ENCODE measurements around the gene ITGB7. TPM values are rescaled to one million over a fixed set of nuclear protein-coding genes. Genes with fewer than 3 reads are reported as not detected.
"Not testable (repeated sequence)": the region's sequence is repeated elsewhere in the genome, so short reads cannot be mapped to it uniquely, and the experiment has no call there.

The ITGB7 gene
- polyA plus RNA-seq, 3 donors from 2014 or later: 289 to 390 (median 389) TPM

GRCh38 chr12:53205747-53206419, 1.2 kb downstream of the ITGB7 start:
- peaks cover 78 to 81% of the 10 kb centered on the region in 2 donors for H3K4me1 Mint-ChIP-seq
- H3K9me3 Mint-ChIP-seq: no peaks in the 10 kb centered on the region
- H3K4me3 Mint-ChIP-seq: peak overlapping the region; percentile 80 to 90 (median 85)
- H3K27me3 Mint-ChIP-seq (ENCODE audit: low read depth in 3 of 3): peaks cover 0 to 2% (median 0%) of the 10 kb centered on the region in 3 donors
- H3K27ac Mint-ChIP-seq: peak overlapping the region; percentile 74 to 93 (median 90)
- DNase-seq: peak; percentile 62 to 69 (median 64)
- H3K36me3 Mint-ChIP-seq: peaks cover 3 to 8% (median 8%) of the 10 kb centered on the region in 3 donors

GRCh38 chr12:53204351-53204750, 2.7 kb downstream of the ITGB7 start:
- H3K36me3 Mint-ChIP-seq: peaks cover 10 to 20% (median 17%) of the 10 kb centered on the region in 3 donors
- peak overlapping the region in 3 of 5 donors; percentile 30 to 90 (median 60) for H3K4me3 Mint-ChIP-seq
- H3K4me1 Mint-ChIP-seq: peaks cover 83 to 89% of the 10 kb centered on the region in 2 donors
- DNase-seq: no peak
- H3K27ac Mint-ChIP-seq: no peak overlapping the region
- no peaks in the 10 kb centered on the region for H3K27me3 Mint-ChIP-seq (ENCODE audit: low read depth in 3 of 3)
- no peaks in the 10 kb centered on the region for H3K9me3 Mint-ChIP-seq

GRCh38 chr12:53202316-53202715, 4.7 kb downstream of the ITGB7 start:
- H3K27ac Mint-ChIP-seq; H3K4me3 Mint-ChIP-seq; DNase-seq; H3K9me3 Mint-ChIP-seq; H3K27me3 Mint-ChIP-seq (ENCODE audit: low read depth in 3 of 3): not testable (repeated sequence)
- H3K36me3 Mint-ChIP-seq: peaks cover 12 to 33% (median 17%) of the 10 kb centered on the region in 3 donors
- H3K4me1 Mint-ChIP-seq: peaks cover 80 to 85% of the 10 kb centered on the region in 2 donors

- H3K9me3 Mint-ChIP-seq: no peaks in the 10 kb centered on the region
- peaks cover 18 to 39% (median 24%) of the 10 kb centered on the region in 3 donors for H3K36me3 Mint-ChIP-seq
- H3K27me3 Mint-ChIP-seq (ENCODE audit: low read depth in 3 of 3): peaks cover 0 to 3% (median 0%) of the 10 kb centered on the region in 3 donors
- peaks cover 80 to 84% of the 10 kb centered on the region in 2 donors for H3K4me1 Mint-ChIP-seq
- no peak overlapping the region for H3K4me3 Mint-ChIP-seq
- DNase-seq: no peak
- no peak overlapping the region for H3K27ac Mint-ChIP-seq
Measured at GRCh38 chr12:53201639-53202038, 5.4 kb downstream of the ITGB7 start.

- Mint-ChIP-seq H3K4me1 (peaks cover 77 to 84% of the 10 kb centered on the region in 2 donors), H3K4me3 (peak overlapping the region; percentile 64 to 84 (median 80)), H3K27ac (peak overlapping the region; percentile 23 to 87 (median 60)), H3K36me3 (peaks cover 18 to 44% (median 27%) of the 10 kb centered on the region in 3 donors), H3K27me3 (ENCODE audit: low read depth in 3 of 3) (peaks cover 0 to 3% (median 0%) of the 10 kb centered on the region in 3 donors), H3K9me3 (no peaks in the 10 kb centered on the region)
- no peak for DNase-seq
Measured at GRCh38 chr12:53201177-53201541, 5.9 kb downstream of the ITGB7 start.

GRCh38 chr12:53200458-53201176, 6.4 kb downstream of the ITGB7 start:
- H3K36me3 Mint-ChIP-seq: peaks cover 20 to 50% (median 32%) of the 10 kb centered on the region in 3 donors
- peak in 1 of 3 donors; percentile 29 for DNase-seq
- peak overlapping the region; percentile 23 to 87 (median 60) for H3K27ac Mint-ChIP-seq
- peaks cover 72 to 80% of the 10 kb centered on the region in 2 donors for H3K4me1 Mint-ChIP-seq
- peak overlapping the region; percentile 64 to 84 (median 80) for H3K4me3 Mint-ChIP-seq
- no peaks in the 10 kb centered on the region for H3K9me3 Mint-ChIP-seq
- peaks cover 0 to 3% (median 0%) of the 10 kb centered on the region in 3 donors for H3K27me3 Mint-ChIP-seq (ENCODE audit: low read depth in 3 of 3)

- Mint-ChIP-seq H3K4me3 (peak overlapping the region; percentile 64 to 84 (median 80)), H3K9me3 (no peaks in the 10 kb centered on the region), H3K27me3 (ENCODE audit: low read depth in 3 of 3) (peaks cover 0 to 3% (median 0%) of the 10 kb centered on the region in 3 donors), H3K36me3 (peaks cover 23 to 55% (median 33%) of the 10 kb centered on the region in 3 donors), H3K27ac (peak overlapping the region in 4 of 6 donors; percentile 23 to 87 (median 37)), H3K4me1 (peaks cover 66 to 75% of the 10 kb centered on the region in 2 donors)
- no peak for DNase-seq
Measured at GRCh38 chr12:53200107-53200457, 7.0 kb downstream of the ITGB7 start.

- Mint-ChIP-seq H3K27ac (peak overlapping the region in 2 of 6 donors; percentile 41 to 51), H3K4me1 (peaks cover 65 to 74% of the 10 kb centered on the region in 2 donors), H3K9me3 (no peaks in the 10 kb centered on the region), H3K36me3 (peaks cover 23 to 59% (median 33%) of the 10 kb centered on the region in 3 donors), H3K4me3 (peak overlapping the region; percentile 64 to 84 (median 80)), H3K27me3 (ENCODE audit: low read depth in 3 of 3) (peaks cover 0 to 3% (median 0%) of the 10 kb centered on the region in 3 donors)
- DNase-seq: no peak
Measured at GRCh38 chr12:53199700-53200099, 7.4 kb downstream of the ITGB7 start.

GRCh38 chr12:53198486-53199110, 8.5 kb downstream of the ITGB7 start:
- Mint-ChIP-seq H3K36me3 (peaks cover 23 to 69% (median 36%) of the 10 kb centered on the region in 3 donors), H3K27me3 (ENCODE audit: low read depth in 3 of 3) (peaks cover 0 to 3% (median 1%) of the 10 kb centered on the region in 3 donors), H3K4me1 (peaks cover 56 to 63% of the 10 kb centered on the region in 2 donors), H3K9me3 (no peaks in the 10 kb centered on the region), H3K27ac (peak overlapping the region; percentile 29 to 83 (median 64)), H3K4me3 (peak overlapping the region; percentile 59 to 86 (median 74))
- DNase-seq: peak; percentile 60 to 74 (median 72)

- Mint-ChIP-seq H3K4me3 (peak overlapping the region in 2 of 5 donors; percentile 35 to 40), H3K9me3 (no peaks in the 10 kb centered on the region), H3K27ac (no peak overlapping the region), H3K4me1 (peaks cover 52 to 54% of the 10 kb centered on the region in 2 donors), H3K36me3 (peaks cover 23 to 77% (median 34%) of the 10 kb centered on the region in 3 donors), H3K27me3 (ENCODE audit: low read depth in 3 of 3) (peaks cover 0 to 3% (median 3%) of the 10 kb centered on the region in 3 donors)
- DNase-seq: no peak
Measured at GRCh38 chr12:53197011-53197640, 9.9 kb downstream of the ITGB7 start.

- Mint-ChIP-seq H3K9me3 (no peaks in the 10 kb centered on the region), H3K4me3 (peak overlapping the region in 1 of 5 donors; percentile 40), H3K27me3 (ENCODE audit: low read depth in 3 of 3) (peaks cover 0 to 3% (median 3%) of the 10 kb centered on the region in 3 donors), H3K36me3 (peaks cover 23 to 83% (median 35%) of the 10 kb centered on the region in 3 donors), H3K4me1 (peaks cover 50% of the 10 kb centered on the region in 2 donors), H3K27ac (no peak overlapping the region)
- DNase-seq: no peak
Measured at GRCh38 chr12:53196486-53196885, 10.6 kb downstream of the ITGB7 start.

- Mint-ChIP-seq H3K27ac (peak overlapping the region in 1 of 6 donors; percentile 50), H3K4me3 (peak overlapping the region in 1 of 5 donors; percentile 10), H3K36me3 (peaks cover 23 to 85% (median 30%) of the 10 kb centered on the region in 3 donors), H3K27me3 (ENCODE audit: low read depth in 3 of 3) (peaks cover 0 to 3% (median 3%) of the 10 kb centered on the region in 3 donors), H3K4me1 (peaks cover 45 to 46% of the 10 kb centered on the region in 2 donors), H3K9me3 (no peaks in the 10 kb centered on the region)
- no peak for DNase-seq
Measured at GRCh38 chr12:53195516-53196420, 11.3 kb downstream of the ITGB7 start.

Measured in immature natural killer cell (primary cell).